Activated effector memory CD4-positive, alpha-beta T cell treated with Interleukin-2 at 50 U/mL for 16 hours (primary cell): ENCODE results near the gene CHST15.
"Not testable (repeated sequence)": the region's sequence is repeated elsewhere in the genome, so short reads cannot be mapped to it uniquely, and the experiment has no call there.

ENCODE experiments used
- DNase-seq: peaks from one replicate; pipeline ENCODE4 v3.0.0-alpha.2; 2020

Gene CHST15

GRCh38 chr10:124096494-124096893, 3.1 kb upstream of the CHST15 start:
- DNase-seq, result no peak

DNA sequence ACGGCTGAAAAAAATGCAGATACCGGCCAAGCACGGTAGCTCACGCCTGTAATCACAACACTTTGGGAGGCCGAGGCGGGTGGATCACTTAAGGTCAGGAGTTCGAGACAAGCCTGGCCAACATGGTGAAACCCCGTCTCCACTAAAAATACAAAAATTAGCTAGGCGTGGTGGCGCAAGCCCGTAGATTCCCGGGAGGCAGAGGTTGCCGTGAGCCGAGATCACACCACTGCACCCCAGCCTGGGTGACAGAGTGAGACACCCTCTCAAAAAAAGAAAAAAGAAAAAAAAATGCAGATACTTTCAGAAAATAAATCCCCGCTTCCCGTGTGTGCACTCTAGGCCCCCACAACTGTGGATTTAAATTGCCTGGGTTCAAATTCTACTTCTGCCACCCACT, 2.4 kb upstream of the CHST15 start:
- DNase-seq, result not testable (repeated sequence)

DNA sequence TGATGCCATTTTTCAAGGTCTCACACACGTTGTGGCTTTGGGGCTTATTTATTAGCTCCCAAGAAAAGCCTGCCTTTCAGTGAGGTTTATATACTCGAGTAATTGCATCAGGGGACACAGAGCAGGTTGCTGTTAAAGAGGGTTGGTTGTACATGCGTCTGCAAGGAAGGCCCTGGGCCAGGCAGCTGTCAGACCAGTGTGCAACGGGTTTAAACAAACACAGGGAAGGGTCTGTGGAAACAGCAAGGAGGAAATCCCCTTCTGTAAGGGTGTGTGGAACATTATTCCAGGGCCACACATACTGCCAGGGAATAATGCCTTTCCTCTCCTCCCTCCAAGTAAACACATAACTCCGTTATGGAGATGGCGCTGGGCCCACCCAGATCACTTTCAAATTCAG, 1.7 kb upstream of the CHST15 start:
- no peak for DNase-seq

GRCh38 chr10:124094419-124094785, 1.0 kb upstream of the CHST15 start:
- DNase-seq, result no peak

DNA sequence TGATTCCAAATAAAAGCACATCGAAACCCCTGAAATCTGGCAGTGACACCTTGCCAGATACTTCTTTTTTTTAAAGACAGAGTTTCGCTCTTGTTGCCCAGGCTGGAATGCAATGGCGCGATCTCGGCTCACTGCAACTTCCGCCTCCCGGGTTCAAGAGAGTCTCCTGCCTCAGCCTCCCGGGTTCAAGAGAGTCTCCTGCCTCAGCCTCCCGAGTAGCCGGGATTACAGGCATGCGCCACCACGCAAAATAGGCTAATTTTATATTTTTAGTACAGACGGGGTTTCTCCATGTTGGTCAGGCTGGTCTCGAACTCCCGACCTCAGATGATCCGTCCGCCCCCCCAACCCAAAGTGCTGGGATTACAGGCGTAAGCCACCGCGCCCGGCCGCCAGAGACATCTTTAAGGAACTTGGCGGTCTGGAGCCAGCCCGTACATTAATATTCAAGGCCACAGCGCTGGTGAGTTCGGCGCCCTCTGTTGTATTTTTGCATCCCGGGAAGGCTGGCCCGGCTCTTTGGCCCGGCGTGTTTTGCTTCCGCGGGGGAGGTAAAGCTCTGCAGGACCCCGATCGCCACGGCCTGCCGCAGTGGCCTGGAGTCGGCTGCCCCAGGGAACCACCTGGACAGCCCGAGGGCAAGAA, 498 bp upstream of the CHST15 start:
- DNase-seq, result not testable (repeated sequence)

- no peak for DNase-seq
These were observed 1.0 kb downstream of the CHST15 start for GRCh38 chr10:124092250-124092859.

- no peak for DNase-seq
These were observed 1.6 kb downstream of the CHST15 start for GRCh38 chr10:124091646-124092249.

GRCh38 chr10:124090601-124091209, 2.7 kb downstream of the CHST15 start:
- DNase-seq, result no peak

- DNase-seq, result no peak
These were observed 3.5 kb downstream of the CHST15 start for GRCh38 chr10:124089859-124090258.

GRCh38 chr10:124088915-124089314, 4.5 kb downstream of the CHST15 start:
- no peak for DNase-seq

DNA sequence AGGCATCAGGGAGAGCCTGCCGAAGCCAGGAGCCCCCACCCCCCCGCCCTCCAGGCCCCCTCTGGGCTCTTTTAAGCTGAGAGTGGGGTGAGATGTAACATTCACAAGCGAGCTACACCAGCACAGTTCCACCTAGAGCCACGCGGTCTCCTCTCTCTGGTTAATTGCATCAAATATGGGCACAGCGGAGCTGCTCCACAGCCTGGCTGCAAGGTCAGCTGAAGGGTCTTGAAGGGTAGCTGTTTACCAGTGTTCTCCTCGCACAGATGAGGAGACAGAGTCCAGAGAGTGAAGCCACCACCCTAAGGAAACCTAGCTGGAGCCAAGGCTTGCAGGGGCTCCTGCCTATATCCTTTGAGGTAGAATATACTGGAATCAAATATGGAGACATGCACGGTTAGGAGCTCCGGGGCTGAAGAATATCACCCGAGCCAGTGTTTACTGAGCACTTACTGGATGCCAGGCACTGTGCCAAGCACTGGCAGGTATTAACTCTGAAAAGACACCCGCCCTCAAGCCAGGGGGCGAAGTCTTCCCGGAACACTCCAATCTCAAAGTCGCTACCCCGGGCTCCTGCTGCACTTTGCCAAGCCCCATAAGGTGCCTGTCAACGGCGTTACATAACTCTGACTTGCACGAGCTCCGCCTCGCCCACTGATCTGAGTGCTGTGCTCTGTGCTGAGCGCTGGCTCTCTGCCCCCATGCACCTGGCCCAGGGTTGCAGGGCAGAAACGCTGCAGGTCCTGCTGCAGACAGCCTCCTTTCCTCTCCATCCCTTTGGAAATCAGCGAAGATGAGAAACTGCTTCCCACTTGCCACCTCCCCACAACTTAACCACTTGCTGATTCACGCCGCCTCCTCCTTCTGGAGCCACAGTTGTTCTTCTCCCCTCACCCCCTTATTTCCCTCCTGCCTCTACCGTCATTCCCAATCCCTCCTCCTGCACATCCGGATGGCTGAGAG, 5.4 kb downstream of the CHST15 start:
- DNase-seq, result no peak

DNA sequence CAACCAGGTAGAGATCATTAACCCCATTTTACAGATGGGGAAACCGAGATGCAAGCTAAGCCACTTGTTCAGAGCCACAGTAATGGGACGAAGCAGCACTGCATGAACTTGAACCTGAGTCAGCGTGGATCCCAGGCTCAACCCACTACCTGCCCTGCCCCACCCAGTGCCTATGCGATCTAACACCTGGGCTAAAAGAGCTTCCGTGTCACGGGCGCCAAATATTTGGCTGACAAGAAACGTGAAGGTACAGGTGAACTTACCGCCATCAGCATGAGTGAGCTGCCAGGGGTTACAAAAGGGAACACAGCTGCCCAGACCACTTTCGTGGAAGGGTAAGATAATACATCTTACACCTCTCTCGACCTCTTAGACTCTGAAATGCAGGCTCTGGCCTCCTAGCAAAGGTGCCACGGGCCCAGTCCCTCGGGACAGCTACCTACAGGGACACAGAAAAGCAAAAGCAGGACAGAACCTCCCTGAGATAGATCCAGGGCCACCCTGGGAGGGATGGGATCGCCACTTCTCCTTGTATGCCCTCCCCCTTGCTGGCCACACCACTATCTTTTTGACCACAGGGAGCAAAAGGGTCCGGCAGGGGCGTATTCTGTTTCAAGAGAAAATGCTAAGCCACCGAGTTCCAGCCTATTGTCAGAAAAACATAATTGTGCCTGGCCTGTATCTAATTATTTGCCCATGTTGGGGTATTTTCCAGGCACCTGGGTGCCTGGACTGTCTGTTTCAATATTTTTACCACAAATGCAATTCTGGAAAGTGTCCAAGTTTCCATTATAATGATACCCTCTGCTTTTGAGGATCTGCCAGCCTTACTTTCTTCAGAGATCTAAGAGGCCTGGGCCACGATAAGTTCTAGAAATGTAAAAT, 6.4 kb downstream of the CHST15 start:
- no peak for DNase-seq

- DNase-seq, result no peak
These were observed 7.2 kb downstream of the CHST15 start for GRCh38 chr10:124086097-124086710.

DNA sequence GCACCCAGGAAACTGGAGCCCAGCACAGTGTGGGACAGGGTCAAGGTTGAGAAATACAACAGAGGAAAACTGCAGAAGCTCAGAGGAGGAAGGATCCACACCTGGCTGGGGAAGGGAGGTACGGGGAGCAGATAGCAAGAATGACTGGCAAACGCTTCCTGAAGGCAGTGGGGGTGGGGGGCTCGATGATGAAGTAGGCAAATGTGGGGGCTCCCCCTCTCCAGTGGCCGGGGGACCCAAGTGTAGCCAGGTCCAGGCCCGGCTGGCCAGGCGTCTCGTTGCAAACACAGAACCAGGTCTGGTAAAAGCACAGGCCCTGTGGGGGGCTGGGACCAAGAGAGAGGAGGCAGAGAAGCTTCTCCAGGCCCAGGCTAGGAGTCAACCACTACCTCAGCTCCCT, 7.7 kb downstream of the CHST15 start:
- DNase-seq, result no peak

DNA sequence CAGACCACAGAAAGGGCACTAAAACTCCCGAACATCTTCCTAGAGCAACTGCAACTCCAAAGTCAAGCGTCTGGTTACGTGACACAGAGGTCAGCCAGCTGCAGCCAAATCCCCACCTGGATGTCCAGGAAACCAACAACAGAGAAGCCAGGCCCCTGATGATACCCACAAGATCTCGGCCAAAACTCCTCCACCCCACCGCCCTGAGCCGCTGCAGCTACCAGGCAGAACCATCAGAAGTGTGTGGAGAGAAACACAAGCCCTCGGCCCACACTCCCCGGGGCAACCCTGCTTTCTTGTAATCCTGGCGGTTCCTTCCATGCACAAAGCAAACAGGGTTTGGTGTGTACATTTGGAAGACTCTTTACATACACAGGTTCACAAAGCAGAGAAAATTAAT, 8.7 kb downstream of the CHST15 start:
- no peak for DNase-seq

- DNase-seq, result no peak
These were observed 9.5 kb downstream of the CHST15 start for GRCh38 chr10:124083740-124084397.

- DNase-seq, result no peak
These were observed 10.2 kb downstream of the CHST15 start for GRCh38 chr10:124083047-124083739.

GRCh38 chr10:124082555-124082954, 10.8 kb downstream of the CHST15 start:
- DNase-seq, result no peak

DNA sequence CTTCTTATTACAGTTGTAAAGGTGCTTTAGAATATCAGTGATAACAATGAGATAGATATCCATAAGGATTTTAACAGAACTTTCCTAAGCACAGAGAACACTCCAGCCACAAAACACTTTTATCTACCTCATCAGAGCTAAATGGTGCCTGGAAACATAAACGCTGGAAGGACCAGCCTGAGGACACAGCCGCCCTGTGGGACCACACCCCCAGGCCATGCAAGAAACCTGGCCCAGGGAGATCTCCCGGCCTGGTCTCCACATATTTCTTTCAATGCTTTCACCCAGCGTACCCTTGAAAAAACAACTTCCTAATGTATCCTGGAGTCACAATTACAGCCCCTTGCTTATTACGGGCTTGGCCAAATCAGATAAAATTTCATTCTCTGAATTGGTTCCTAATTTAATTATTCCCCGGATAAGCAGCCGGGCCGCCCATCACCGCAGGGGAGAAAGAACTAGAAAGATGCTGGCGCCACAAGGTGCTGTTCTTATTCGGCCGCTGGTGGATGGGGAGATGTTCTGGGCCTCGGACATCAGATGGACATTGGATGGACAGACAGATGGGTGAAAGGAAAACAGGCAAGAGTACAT, 11.8 kb downstream of the CHST15 start:
- DNase-seq, result no peak

- DNase-seq, result no peak
These were observed 13.5 kb downstream of the CHST15 start for GRCh38 chr10:124079864-124080263.
